ENCODE measurements around the gene ZNF148. TPM values are rescaled to one million over a fixed set of nuclear protein-coding genes. Genes with fewer than 3 reads are reported as not detected.

Gene ZNF148
- total RNA-seq, 1 experiment from 2014 or later: 24.8 TPM

DNA sequence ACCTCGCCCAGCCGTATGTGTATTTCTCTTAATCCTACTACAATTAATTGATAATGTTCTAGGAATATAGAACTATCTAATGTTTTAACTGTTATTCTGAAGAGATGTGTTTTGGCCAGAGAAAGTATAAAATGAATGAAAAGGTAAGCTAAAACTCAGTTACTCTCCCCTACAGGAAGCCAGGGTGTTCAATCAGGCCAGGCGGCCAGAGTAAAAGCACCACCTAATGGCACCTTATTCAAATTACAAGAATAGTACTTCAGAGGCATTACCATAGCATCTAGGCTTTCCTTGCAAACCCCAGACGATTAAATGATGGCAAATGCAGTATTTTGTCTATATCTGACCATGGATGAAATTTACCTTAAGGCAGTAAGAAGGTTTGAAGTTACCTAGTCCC lies 172.9 kb downstream of the ZNF148 start:
- Histone ChIP-seq H2BK120ac (ENCODE audit: low read depth, low read length, poor library complexity, severe bottlenecking) (no peak overlapping the region), H3T11ph (ENCODE audit: low read length) (no peak overlapping the region), H3K56ac (ENCODE audit: insufficient read length, low read depth, low read length) (no peak overlapping the region), H4K5ac (ENCODE audit: insufficient read length, low read depth, low read length) (no peak overlapping the region), H2AFZ (ENCODE audit: low read length) (no peak overlapping the region), H3K9ac (ENCODE audit: extremely low read depth, insufficient read length, low read length) (no peak overlapping the region), H2BK15ac (ENCODE audit: low read depth, low read length) (no peak overlapping the region), H2BK5ac (ENCODE audit: insufficient read length, low read length) (no peak overlapping the region), H3K4ac (ENCODE audit: low read depth, low read length) (no peak overlapping the region), H2AK5ac (ENCODE audit: insufficient read length, low read length) (no peak overlapping the region), H3K9me3 (ENCODE audit: control insufficient read depth, low read depth, low read length) (no peaks in the 10 kb centered on the region), H4K20me1 (ENCODE audit: control insufficient read depth, insufficient read depth, insufficient read length) (no peaks in the 10 kb centered on the region), H3K27me3 (ENCODE audit: insufficient read depth, low read length) (no peaks in the 10 kb centered on the region), H3K79me1 (ENCODE audit: insufficient read depth, low read depth, low read length, poor library complexity, severe bottlenecking) (no peaks in the 10 kb centered on the region), H3K79me2 (ENCODE audit: insufficient read depth, low read length) (no peaks in the 10 kb centered on the region), H3K23me2 (ENCODE audit: insufficient read length, low read depth, low read length, poor library complexity, severe bottlenecking) (no peaks in the 10 kb centered on the region), H3K23ac (ENCODE audit: insufficient read length, low read depth, low read length) (no peak overlapping the region), H2BK12ac (ENCODE audit: insufficient read length, low read depth, low read length) (no peak overlapping the region), H3K18ac (ENCODE audit: insufficient read length, low read depth, low read length) (no peak overlapping the region), H3K4me1 (ENCODE audit: insufficient read depth, low read length) (no peaks in the 10 kb centered on the region), H3K4me2 (ENCODE audit: insufficient read depth, insufficient read length, low read length) (no peak overlapping the region), H4K91ac (ENCODE audit: insufficient read length, low read depth, low read length) (no peak overlapping the region), H3K27ac (ENCODE audit: insufficient read length, low read depth, low read length) (no peak overlapping the region), H2BK20ac (ENCODE audit: low read depth, low read length, poor library complexity, severe bottlenecking) (no peak overlapping the region), H3K14ac (ENCODE audit: insufficient read depth, low read length) (no peak overlapping the region), H4K8ac (replicated peaks; ENCODE audit: insufficient read length, low read depth, low read length) (no peak overlapping the region)
- H3K4me3 Mint-ChIP-seq: no peak overlapping the region
- TF ChIP-seq, protein P1, sequence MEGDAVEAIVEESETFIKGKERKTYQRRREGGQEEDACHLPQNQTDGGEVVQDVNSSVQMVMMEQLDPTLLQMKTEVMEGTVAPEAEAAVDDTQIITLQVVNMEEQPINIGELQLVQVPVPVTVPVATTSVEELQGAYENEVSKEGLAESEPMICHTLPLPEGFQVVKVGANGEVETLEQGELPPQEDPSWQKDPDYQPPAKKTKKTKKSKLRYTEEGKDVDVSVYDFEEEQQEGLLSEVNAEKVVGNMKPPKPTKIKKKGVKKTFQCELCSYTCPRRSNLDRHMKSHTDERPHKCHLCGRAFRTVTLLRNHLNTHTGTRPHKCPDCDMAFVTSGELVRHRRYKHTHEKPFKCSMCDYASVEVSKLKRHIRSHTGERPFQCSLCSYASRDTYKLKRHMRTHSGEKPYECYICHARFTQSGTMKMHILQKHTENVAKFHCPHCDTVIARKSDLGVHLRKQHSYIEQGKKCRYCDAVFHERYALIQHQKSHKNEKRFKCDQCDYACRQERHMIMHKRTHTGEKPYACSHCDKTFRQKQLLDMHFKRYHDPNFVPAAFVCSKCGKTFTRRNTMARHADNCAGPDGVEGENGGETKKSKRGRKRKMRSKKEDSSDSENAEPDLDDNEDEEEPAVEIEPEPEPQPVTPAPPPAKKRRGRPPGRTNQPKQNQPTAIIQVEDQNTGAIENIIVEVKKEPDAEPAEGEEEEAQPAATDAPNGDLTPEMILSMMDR (conservative IDR thresholded peaks at IDR 0.05): peak; percentile 74
- H3K4me1 Mint-ChIP-seq: 0 out of 4 replicates have a peak, but pooled peaks cover 0 to 2% of the 10 kb centered on the region in 2 experiments
- no peaks in the 10 kb centered on the region for H3K27me3 Mint-ChIP-seq (ENCODE audit: low read depth)
- peaks cover 0 to 5% (median 2%) of the 10 kb centered on the region in 3 experiments; a peak in 3 of 7 replicates for H3K36me3 Mint-ChIP-seq (ENCODE audit: insufficient read depth in 1 of 3, low read depth in 3 of 3)
- no peak for DNase-seq
- no peaks in the 10 kb centered on the region; a peak in 1 of 5 replicates for H3K9me3 Mint-ChIP-seq
- no CpG with 5 or more reads among the region's 4 CpGs for WGBS (ENCODE audit: extremely low coverage, insufficient read length, low lambda C conversion rate)
- no peak overlapping the region; a peak in 1 of 7 replicates for H3K27ac Mint-ChIP-seq

Data from H9 (cell line).